OCI-LY3 (cell line): ENCODE measurements around the gene ZBTB45.

Experiments
- EZH2phosphoT487 ChIP-seq: fragments of 200-600 bp; shearing (Covaris generic); IDR thresholded peaks from 2 replicates; pipeline ENCODE4 v1.6.1; 2018; ENCODE audit warnings: antibody characterized with exemption, mixed run types, low read depth
- TF ChIP-seq, protein P1 (sequence below): fragments of 200-600, 300-600 bp; sonication (generic); IDR thresholded peaks from 2 replicates; pipeline ENCODE4 v1.5.1; 2014; ENCODE audit warnings: antibody characterized with exemption, low read length, low read depth

DNA sequence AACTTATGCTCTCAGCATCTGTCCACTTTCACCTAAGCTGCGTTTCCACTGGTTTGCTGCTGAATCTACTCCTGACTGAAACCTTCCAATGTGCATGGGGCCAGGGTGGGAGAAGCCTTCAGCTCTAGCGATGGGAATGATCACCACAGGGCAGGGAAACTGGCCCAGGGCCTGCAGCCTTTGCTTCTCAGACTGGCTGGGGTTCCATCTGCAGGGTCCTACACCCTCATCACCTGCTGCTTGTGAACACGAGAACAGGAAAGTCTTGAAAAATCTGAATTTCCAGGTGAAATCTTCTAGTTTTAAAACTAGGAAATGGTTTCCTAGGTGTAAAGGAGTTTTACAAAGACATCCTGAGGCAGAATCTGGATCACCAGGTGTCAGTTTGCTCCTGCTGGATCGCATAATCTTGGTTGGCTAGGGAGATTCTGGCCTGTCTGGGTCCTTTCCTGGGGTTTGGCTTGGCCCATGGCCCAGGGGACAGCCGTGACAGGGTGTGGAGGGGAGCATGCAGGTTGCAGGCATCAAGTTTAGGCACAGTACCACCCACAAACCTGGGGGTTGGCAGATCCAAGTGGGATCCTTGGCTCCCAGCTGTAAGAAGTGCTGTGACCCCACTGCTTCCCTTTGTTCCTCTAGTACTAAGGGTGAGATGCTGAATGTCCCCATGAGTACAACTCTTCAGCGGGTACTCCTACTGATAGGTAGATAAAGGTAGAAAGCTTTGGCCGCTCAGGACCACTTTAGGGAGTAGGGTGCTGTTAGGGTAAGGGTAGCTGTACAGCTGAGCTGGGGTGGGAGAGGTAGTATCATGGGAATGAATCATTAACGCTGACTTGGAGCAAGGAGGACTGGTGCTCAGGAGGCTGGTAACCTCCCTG is 40.6 kb upstream of the ZBTB45 start:
- TF ChIP-seq, protein P1, sequence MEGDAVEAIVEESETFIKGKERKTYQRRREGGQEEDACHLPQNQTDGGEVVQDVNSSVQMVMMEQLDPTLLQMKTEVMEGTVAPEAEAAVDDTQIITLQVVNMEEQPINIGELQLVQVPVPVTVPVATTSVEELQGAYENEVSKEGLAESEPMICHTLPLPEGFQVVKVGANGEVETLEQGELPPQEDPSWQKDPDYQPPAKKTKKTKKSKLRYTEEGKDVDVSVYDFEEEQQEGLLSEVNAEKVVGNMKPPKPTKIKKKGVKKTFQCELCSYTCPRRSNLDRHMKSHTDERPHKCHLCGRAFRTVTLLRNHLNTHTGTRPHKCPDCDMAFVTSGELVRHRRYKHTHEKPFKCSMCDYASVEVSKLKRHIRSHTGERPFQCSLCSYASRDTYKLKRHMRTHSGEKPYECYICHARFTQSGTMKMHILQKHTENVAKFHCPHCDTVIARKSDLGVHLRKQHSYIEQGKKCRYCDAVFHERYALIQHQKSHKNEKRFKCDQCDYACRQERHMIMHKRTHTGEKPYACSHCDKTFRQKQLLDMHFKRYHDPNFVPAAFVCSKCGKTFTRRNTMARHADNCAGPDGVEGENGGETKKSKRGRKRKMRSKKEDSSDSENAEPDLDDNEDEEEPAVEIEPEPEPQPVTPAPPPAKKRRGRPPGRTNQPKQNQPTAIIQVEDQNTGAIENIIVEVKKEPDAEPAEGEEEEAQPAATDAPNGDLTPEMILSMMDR, result no peak
- no peak for TF ChIP-seq EZH2phosphoT487
